CMK (cell line): ENCODE results near the gene CDK3.
A peak's percentile ranks its signal among the peaks of the same experiment; 100 is the strongest.

ENCODE experiments used
- DNase-seq: peaks from one replicate; pipeline ENCODE4 v3.0.0-alpha.2; 2010; ENCODE audit warnings: low read depth

The CDK3 gene

GRCh38 chr17:75991396-75991795, 9.3 kb upstream of the CDK3 start:
- DNase-seq: no peak

- no peak for DNase-seq
Observed at GRCh38 chr17:75994802-75995370, 5.8 kb upstream of the CDK3 start.

GRCh38 chr17:75995385-75995925, 5.2 kb upstream of the CDK3 start:
- no peak for DNase-seq

GRCh38 chr17:75996665-75997590, 3.7 kb upstream of the CDK3 start:
- peak; percentile 78 for DNase-seq

- no peak for DNase-seq
Observed at GRCh38 chr17:75998327-75998795, 2.3 kb upstream of the CDK3 start.

GRCh38 chr17:76000016-76000754, 470 bp upstream of the CDK3 start:
- peak; percentile 61 for DNase-seq

GRCh38 chr17:76002100-76002499, 1.4 kb downstream of the CDK3 start:
- no peak for DNase-seq

GRCh38 chr17:76003915-76004314, 3.3 kb downstream of the CDK3 start:
- DNase-seq: no peak

GRCh38 chr17:76004750-76005262, 4.2 kb downstream of the CDK3 start:
- no peak for DNase-seq

- DNase-seq: peak; percentile 31
Observed at GRCh38 chr17:76005263-76006149, 4.9 kb downstream of the CDK3 start.

GRCh38 chr17:76007131-76007849, 6.6 kb downstream of the CDK3 start:
- DNase-seq: no peak

- DNase-seq: no peak
Observed at GRCh38 chr17:76007850-76008165, 7.2 kb downstream of the CDK3 start.

- no peak for DNase-seq
Observed at GRCh38 chr17:76008208-76008607, 7.6 kb downstream of the CDK3 start.

- no peak for DNase-seq
Observed at GRCh38 chr17:76008630-76009425, 8.2 kb downstream of the CDK3 start.

- DNase-seq: no peak
Observed at GRCh38 chr17:76009447-76009846, 8.8 kb downstream of the CDK3 start.

- no peak for DNase-seq
Observed at GRCh38 chr17:76009969-76010661, 9.5 kb downstream of the CDK3 start.

- DNase-seq: no peak
Observed at GRCh38 chr17:76011951-76012350, 11.3 kb downstream of the CDK3 start.

- DNase-seq: no peak
Observed at GRCh38 chr17:76013377-76013932, 12.8 kb downstream of the CDK3 start.
